ENCODE measurements around the gene KLC1. TPM values are rescaled to one million over a fixed set of nuclear protein-coding genes. Genes with fewer than 3 reads are reported as not detected.

The KLC1 gene
- total RNA-seq, 4 donors from 2014 or later: 214 to 500 (median 268) TPM

GRCh38 chr14:103699261-103699661 lies 70.2 kb downstream of the KLC1 start:
- TF ChIP-seq POLR2A (IDR thresholded peaks at IDR 0.05) (no peak), CTCF (IDR thresholded peaks at IDR 0.05) (no peak)
- 81 to 84% methylated on average over 9 to 17 of the region's 17 CpGs for WGBS, 2 donors
- no peak for DNase-seq (ENCODE audit: low spot score in 2 of 2)
- intact Hi-C loops (cut with DNase I; ENCODE audit: low total_unique reads): no loop called here
- H3K4me3 ChIP-seq (ENCODE audit: low read depth, poor library complexity, severe bottlenecking): no peak overlapping the region

- no peak overlapping the region for H3K4me3 ChIP-seq (ENCODE audit: low read depth, poor library complexity, severe bottlenecking)
- TF ChIP-seq CTCF (IDR thresholded peaks at IDR 0.05) (no peak), POLR2A (IDR thresholded peaks at IDR 0.05) (no peak)
- no peak for DNase-seq (ENCODE audit: low spot score in 2 of 2)
- intact Hi-C loops (cut with DNase I; ENCODE audit: low total_unique reads): loop anchor here (10.0 kb wide), 1 partner anchor 125 kb away; no protein-coding TSS in a partner anchor
- WGBS, 2 donors: 53 to 57% methylated on average over 18 to 22 of the region's 25 CpGs
Measured at GRCh38 chr14:103699901-103700752, 71.1 kb downstream of the KLC1 start.

DNA sequence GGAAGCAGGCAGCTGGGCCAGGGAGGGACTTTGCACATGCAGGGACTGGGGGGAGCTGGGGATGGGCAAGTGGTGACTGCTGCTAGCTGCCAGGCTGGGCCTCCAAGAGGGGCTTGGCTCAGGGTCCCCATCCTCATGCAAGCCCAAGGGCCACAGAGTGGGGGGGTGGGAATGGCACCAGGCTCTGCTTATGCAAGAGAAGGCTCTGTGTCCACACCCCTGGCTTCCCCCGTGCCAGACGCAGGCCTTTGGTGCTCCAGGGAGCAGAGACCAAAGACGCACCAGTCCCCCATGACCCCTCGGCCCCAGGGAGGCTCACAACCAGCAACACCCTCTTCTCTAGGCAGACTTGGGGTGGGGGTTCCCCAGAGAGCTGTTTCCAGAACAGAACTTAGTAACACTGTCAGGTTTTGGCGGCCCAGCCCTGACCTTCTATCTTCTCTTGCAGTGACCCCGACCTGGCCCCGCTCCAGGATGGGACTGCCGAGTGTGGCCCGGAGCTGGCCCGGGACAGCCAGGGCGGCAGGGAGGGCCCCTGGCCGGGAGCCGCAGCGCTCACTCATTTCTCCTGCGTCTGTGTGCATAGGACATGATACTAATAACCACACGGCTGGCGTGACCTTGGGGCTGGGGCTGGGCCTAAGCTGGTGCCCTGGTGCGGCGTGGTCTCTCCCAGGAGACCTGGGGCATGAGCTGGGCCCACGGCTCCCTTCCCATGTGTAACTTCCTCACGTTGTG lies 71.9 kb downstream of the KLC1 start:
- H3K4me3 ChIP-seq (ENCODE audit: low read depth, poor library complexity, severe bottlenecking): no peak overlapping the region
- no peak for DNase-seq (ENCODE audit: low spot score in 2 of 2)
- intact Hi-C loops (cut with DNase I; ENCODE audit: low total_unique reads): loop anchor here (10.0 kb wide), 1 partner anchor 126 kb away; no protein-coding TSS in a partner anchor
- TF ChIP-seq CTCF (IDR thresholded peaks at IDR 0.05) (no peak), POLR2A (IDR thresholded peaks at IDR 0.05) (no peak)
- WGBS, 2 donors: 75 to 79% methylated on average over 16 to 21 of the region's 21 CpGs

- DNase-seq (ENCODE audit: low spot score in 2 of 2): no peak
Measured at GRCh38 chr14:103702095-103702494, 73.1 kb downstream of the KLC1 start.

More at GRCh38 chr14:103702095-103702494, 73.1 kb downstream of the KLC1 start:
- H3K4me3 ChIP-seq (ENCODE audit: low read depth, poor library complexity, severe bottlenecking): no peak overlapping the region
- TF ChIP-seq CTCF (IDR thresholded peaks at IDR 0.05): no peak
- TF ChIP-seq POLR2A (IDR thresholded peaks at IDR 0.05): no peak
- intact Hi-C loops (cut with DNase I; ENCODE audit: low total_unique reads): loop anchor here (10.0 kb wide), 1 partner anchor 127 kb away; no protein-coding TSS in a partner anchor
- WGBS, 2 donors: 80 to 90% methylated on average over 1 to 5 of the region's 5 CpGs
